ENCODE results near the gene TMEM45A.
"Not testable (repeated sequence)": the region's sequence is repeated elsewhere in the genome, so short reads cannot be mapped to it uniquely, and the experiment has no call there.

Gene TMEM45A

GRCh38 chr3:100536093-100536492 lies 43.7 kb downstream of the TMEM45A start:
- DNase-seq (ENCODE audit: low read depth) = no peak

- no peak for DNase-seq (ENCODE audit: low read depth)
Measured at GRCh38 chr3:100537646-100538338, 45.4 kb downstream of the TMEM45A start.

GRCh38 chr3:100538339-100538706 lies 45.9 kb downstream of the TMEM45A start:
- no peak for DNase-seq (ENCODE audit: low read depth)

- no peak for DNase-seq (ENCODE audit: low read depth)
Measured at GRCh38 chr3:100540791-100541334, 48.4 kb downstream of the TMEM45A start.

GRCh38 chr3:100541428-100541827 lies 49.0 kb downstream of the TMEM45A start:
- not testable (repeated sequence) for DNase-seq (ENCODE audit: low read depth)

GRCh38 chr3:100545371-100545770 lies 53.0 kb downstream of the TMEM45A start:
- no peak for DNase-seq (ENCODE audit: low read depth)

GRCh38 chr3:100546020-100546744 lies 53.8 kb downstream of the TMEM45A start:
- no peak for DNase-seq (ENCODE audit: low read depth)

- DNase-seq (ENCODE audit: low read depth) = no peak
Measured at GRCh38 chr3:100548053-100548452, 55.6 kb downstream of the TMEM45A start.

- DNase-seq (ENCODE audit: low read depth) = no peak
Measured at GRCh38 chr3:100553618-100554372, 61.4 kb downstream of the TMEM45A start.

GRCh38 chr3:100554373-100554676 lies 61.9 kb downstream of the TMEM45A start:
- DNase-seq (ENCODE audit: low read depth) = no peak

GRCh38 chr3:100556673-100557310 lies 64.4 kb downstream of the TMEM45A start:
- DNase-seq (ENCODE audit: low read depth) = no peak

GRCh38 chr3:100558233-100558632 lies 65.8 kb downstream of the TMEM45A start:
- no peak for DNase-seq (ENCODE audit: low read depth)

GRCh38 chr3:100560426-100560825 lies 68.0 kb downstream of the TMEM45A start:
- DNase-seq (ENCODE audit: low read depth) = no peak

GRCh38 chr3:100561459-100562158 lies 69.2 kb downstream of the TMEM45A start:
- DNase-seq (ENCODE audit: low read depth) = no peak

- DNase-seq (ENCODE audit: low read depth) = no peak
Measured at GRCh38 chr3:100562224-100562857, 69.9 kb downstream of the TMEM45A start.

- no peak for DNase-seq (ENCODE audit: low read depth)
Measured at GRCh38 chr3:100563228-100563627, 70.8 kb downstream of the TMEM45A start.

- DNase-seq (ENCODE audit: low read depth) = no peak
Measured at GRCh38 chr3:100563652-100564211, 71.3 kb downstream of the TMEM45A start.

GRCh38 chr3:100570811-100571210 lies 78.4 kb downstream of the TMEM45A start:
- no peak for DNase-seq (ENCODE audit: low read depth)

GRCh38 chr3:100574536-100574935 lies 82.1 kb downstream of the TMEM45A start:
- no peak for DNase-seq (ENCODE audit: low read depth)

- no peak for DNase-seq (ENCODE audit: low read depth)
Measured at GRCh38 chr3:100575704-100576103, 83.3 kb downstream of the TMEM45A start.

Data from T-helper 22 cell (primary cell).